Keratinocyte (primary cell): Measurements from ENCODE around the gene SLC7A11. TPM values are rescaled to one million over a fixed set of nuclear protein-coding genes. Genes with fewer than 3 reads are reported as not detected.

ENCODE experiments used
- DNase-seq: peaks from one replicate; pipeline ENCODE4 v3.0.0-alpha.2; 2011; ENCODE audit warnings: low read depth, missing footprints, low spot score
- FAIRE-seq: peaks from 2 replicates; lab custom pipeline; 2011; peaks lifted over from hg19 to GRCh38; lab: Jason Lieb, UNC
- H2AFZ ChIP-seq: 2 replicates; pipeline ENCODE4 v1.6.0; 2012; ENCODE audit warnings: low read length, control low read depth, inconsistent platforms; ENCODE audit not compliant: control insufficient read depth
- H3K27ac ChIP-seq: 2 replicates; pipeline ENCODE4 v1.5.1; 2011; ENCODE audit warnings: low read length; ENCODE audit not compliant: control insufficient read depth, insufficient read depth
- H3K27me3 ChIP-seq: 3 replicates; pipeline ENCODE4 v1.6.0; 2011; ENCODE audit warnings: low read length; ENCODE audit not compliant: control insufficient read depth, insufficient read depth; ENCODE audit errors: extremely low read depth
- H3K36me3 ChIP-seq, 2 experiments: 2 replicates in 1 of 2; 3 replicates in 1 of 2; pipeline ENCODE4 v1.5.1; 2011; ENCODE audit warnings: low read length in 2 of 2, mild to moderate bottlenecking in 1 of 2; ENCODE audit not compliant: control insufficient read depth in 2 of 2, insufficient read depth in 2 of 2; ENCODE audit errors: extremely low read depth in 1 of 2
- H3K4me1 ChIP-seq: 3 replicates; pipeline ENCODE4 v1.5.1; 2011; ENCODE audit warnings: low read length; ENCODE audit not compliant: control insufficient read depth, insufficient read depth; ENCODE audit errors: extremely low read depth
- H3K4me2 ChIP-seq: 3 replicates; pipeline ENCODE4 v1.6.0; 2011; ENCODE audit warnings: low read depth, low read length; ENCODE audit not compliant: control insufficient read depth, insufficient read depth; ENCODE audit errors: extremely low read depth
- H3K4me3 ChIP-seq, 3 experiments: fragments of 200-600 bp in 1 of 3; sonication (generic) in 1 of 3; 2 replicates in 2 of 3; 3 replicates in 1 of 3; pipeline ENCODE4 v1.5.1; 2011 to 2016; ENCODE audit warnings: low read length in 3 of 3, mild to moderate bottlenecking in 3 of 3, control low read depth in 2 of 3, inconsistent platforms in 1 of 3, low read depth in 1 of 3, mixed read lengths in 1 of 3, mixed run types in 1 of 3, moderate library complexity in 1 of 3; ENCODE audit not compliant: control insufficient read depth in 2 of 3, insufficient read depth in 2 of 3; ENCODE audit errors: extremely low read depth in 1 of 3
- H3K79me2 ChIP-seq: 2 replicates; pipeline ENCODE4 v1.6.0; 2012; ENCODE audit warnings: low read length; ENCODE audit not compliant: control insufficient read depth, insufficient read depth
- H3K9ac ChIP-seq: 3 replicates; pipeline ENCODE4 v1.6.0; 2011; ENCODE audit warnings: low read length; ENCODE audit not compliant: control insufficient read depth, insufficient read depth; ENCODE audit errors: extremely low read depth
- H3K9me1 ChIP-seq: 3 replicates; pipeline ENCODE4 v1.6.0; 2011; ENCODE audit warnings: low read length; ENCODE audit not compliant: control insufficient read depth, insufficient read depth; ENCODE audit errors: extremely low read depth
- H3K9me3 ChIP-seq: 2 replicates; pipeline ENCODE4 v1.5.1; 2012; ENCODE audit warnings: low read depth, low read length; ENCODE audit not compliant: control insufficient read depth
- H4K20me1 ChIP-seq: 3 replicates; pipeline ENCODE4 v1.6.0; 2011; ENCODE audit warnings: low read length; ENCODE audit not compliant: control insufficient read depth, insufficient read depth; ENCODE audit errors: extremely low read depth
- CTCF ChIP-seq, 3 experiments: IDR thresholded peaks in 1 of 3; conservative IDR thresholded peaks in 1 of 3; optimal IDR thresholded peaks in 1 of 3; 2 replicates in 2 of 3; 3 replicates in 1 of 3; pipeline versions ENCODE3 to v1.5.1; 2011; ENCODE audit warnings: low read length in 3 of 3, mild to moderate bottlenecking in 3 of 3, moderate library complexity in 2 of 3, control low read depth in 1 of 3, inconsistent platforms in 1 of 3; ENCODE audit not compliant: insufficient read depth in 2 of 3; ENCODE audit errors: extremely low read depth in 1 of 3
- EZH2 ChIP-seq: IDR thresholded peaks from one replicate; pipeline ENCODE4 v1.6.1; 2012; ENCODE audit warnings: inconsistent platforms, mild to moderate bottlenecking, low read length, moderate library complexity
- dilution Hi-C: fragments of 300-500 bp; cut with MboI; formaldehyde crosslinking; loops from one replicate; pipeline ENCODE4 v1.7.0; 2020; ENCODE audit warnings: low sequenced_read_pairs; ENCODE audit not compliant: extremely low pct_ligation_motif_present
- polyA plus RNA-seq, 5 experiments: library from polyadenylated mRNA; depleted of rRNA in 3 of 5; stranded (reverse) in 3 of 5; stranded (forward) in 1 of 5; unstranded in 1 of 5; fragments of >200 nt; gene quantifications; 1 replicate in 1 of 5; 2 replicates in 3 of 5; 3 replicates in 1 of 5; pipeline versions ENCODE4 v1.2.1 to v1.2.3, GENCODE V29; 2011 to 2012; ENCODE audit warnings: missing spikeins in 2 of 5, low read depth in 1 of 5, low replicate concordance in 1 of 5

SLC7A11 gene
- polyA plus RNA-seq, 1 donor (not counting 4 experiments of a cell fraction or from before 2014, with no cell fraction given) = 8.4 TPM

GRCh38 chr4:138229160-138229559 is 13.0 kb downstream of the SLC7A11 start:
- no peak overlapping the region for H3K9ac ChIP-seq
- dilution Hi-C loops = no loop called here
- FAIRE-seq (no peak), DNase-seq (no peak)
- H3K79me2 ChIP-seq = peaks cover 6% of the 10 kb centered on the region
- peaks cover 9% of the 10 kb centered on the region for H3K4me1 ChIP-seq
- H3K4me3 ChIP-seq = no peak overlapping the region
- no peaks in the 10 kb centered on the region for H3K27me3 ChIP-seq
- H3K9me1 ChIP-seq = no peaks in the 10 kb centered on the region
- H3K27ac ChIP-seq = no peak overlapping the region
- H4K20me1 ChIP-seq = no peaks in the 10 kb centered on the region
- peaks cover 2 to 11% of the 10 kb centered on the region in 2 experiments for H3K36me3 ChIP-seq
- TF ChIP-seq EZH2 (no peak), CTCF (optimal IDR thresholded peaks at IDR 0.05 in 1 of 3, IDR thresholded peaks at IDR 0.05 in 1 of 3, conservative IDR thresholded peaks at IDR 0.05 in 1 of 3; ENCODE audit: extremely low read depth in 1 of 3, insufficient read depth in 2 of 3, low read length in 3 of 3) (no peak)
- H2AFZ ChIP-seq = no peak overlapping the region
- H3K4me2 ChIP-seq = no peak overlapping the region
- H3K9me3 ChIP-seq = no peaks in the 10 kb centered on the region

GRCh38 chr4:138226351-138226750 is 15.8 kb downstream of the SLC7A11 start:
- dilution Hi-C loops = no loop called here
- FAIRE-seq (no peak), DNase-seq (no peak)
- Histone ChIP-seq H3K79me2 (no peaks in the 10 kb centered on the region), H3K9ac (no peak overlapping the region), H3K4me3 (no peak overlapping the region), H3K9me1 (no peaks in the 10 kb centered on the region), H3K36me3 (peaks cover 0 to 15% of the 10 kb centered on the region in 2 experiments), H3K4me2 (no peak overlapping the region), H2AFZ (no peak overlapping the region), H3K9me3 (no peaks in the 10 kb centered on the region), H3K4me1 (peaks cover 9% of the 10 kb centered on the region), H3K27ac (no peak overlapping the region), H4K20me1 (no peaks in the 10 kb centered on the region), H3K27me3 (no peaks in the 10 kb centered on the region)
- TF ChIP-seq EZH2 = no peak

- dilution Hi-C loops = no loop called here
- Histone ChIP-seq H3K4me3 (no peak overlapping the region), H3K9me1 (no peaks in the 10 kb centered on the region), H4K20me1 (no peaks in the 10 kb centered on the region), H2AFZ (no peak overlapping the region), H3K27ac (no peak overlapping the region), H3K9ac (no peak overlapping the region), H3K4me1 (peaks cover 9% of the 10 kb centered on the region), H3K9me3 (no peaks in the 10 kb centered on the region), H3K27me3 (no peaks in the 10 kb centered on the region), H3K36me3 (peaks cover 0 to 15% of the 10 kb centered on the region in 2 experiments), H3K4me2 (no peak overlapping the region), H3K79me2 (no peaks in the 10 kb centered on the region)
- TF ChIP-seq EZH2 (no peak), CTCF (optimal IDR thresholded peaks at IDR 0.05 in 1 of 3, IDR thresholded peaks at IDR 0.05 in 1 of 3, conservative IDR thresholded peaks at IDR 0.05 in 1 of 3; ENCODE audit: extremely low read depth in 1 of 3, insufficient read depth in 2 of 3, low read length in 3 of 3) (no peak)
- DNase-seq = no peak
- FAIRE-seq = no peak
Observed at GRCh38 chr4:138225477-138225876, 16.7 kb downstream of the SLC7A11 start.
